NCI-H146 (cell line): ENCODE results near the gene KLF6.

ENCODE experiments used
- DNase-seq: peaks from one replicate; lab custom pipeline; 2025; lab: John Stamatoyannopoulos, UW

KLF6 gene

DNA sequence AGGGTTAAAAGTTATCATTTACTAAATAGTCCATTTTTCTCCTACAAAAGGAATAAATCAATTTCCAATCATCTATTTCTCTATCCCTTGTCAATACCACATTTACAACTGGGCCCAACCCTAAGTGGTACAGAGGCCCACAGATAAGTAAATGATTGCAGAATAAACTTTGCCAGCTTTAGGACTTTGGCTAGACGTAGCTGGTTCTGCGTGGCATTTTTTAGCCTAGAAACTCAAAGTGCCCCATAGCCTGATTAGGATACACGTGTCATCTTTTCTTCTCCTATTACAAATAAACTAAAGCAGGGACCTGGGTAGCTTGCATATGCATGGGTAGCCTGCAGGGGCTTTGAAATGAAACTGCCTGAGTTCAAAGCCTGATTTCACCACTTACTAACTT is 56.4 kb downstream of the KLF6 start:
- no peak for DNase-seq

DNA sequence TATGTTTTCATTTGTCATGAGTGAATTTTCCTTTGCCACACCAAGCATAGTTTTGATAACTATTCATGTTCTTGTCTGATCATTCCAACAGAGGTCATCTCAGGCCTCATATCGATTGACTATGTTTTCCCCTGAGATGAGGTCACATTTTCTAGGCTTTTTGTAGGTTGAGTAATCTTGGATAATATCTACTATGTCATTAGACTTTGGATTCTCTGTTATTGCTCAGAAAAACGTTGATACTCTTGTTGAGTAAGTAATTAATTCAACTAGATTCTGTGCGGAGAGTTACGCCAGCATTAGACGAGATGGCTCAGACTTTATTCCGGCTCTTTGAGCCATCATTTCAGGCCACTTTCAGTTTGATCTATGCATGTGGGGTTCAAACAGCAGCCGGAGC is 57.7 kb downstream of the KLF6 start:
- no peak for DNase-seq
